Left cardiac atrium (tissue), 4 donors: Measurements from ENCODE around the gene CMA1. TPM values are rescaled to one million over a fixed set of nuclear protein-coding genes. Genes with fewer than 3 reads are reported as not detected.
"Not testable (repeated sequence)": the region's sequence is repeated elsewhere in the genome, so short reads cannot be mapped to it uniquely, and the experiment has no call there.

Experiments used
- ATAC-seq, 2 donors: fragments of 200-7000 bp; cut with Tn5 transposase; one replicate each; pipeline ENCODE4 v1.9.1; 2020; ENCODE audit warnings: mild to moderate bottlenecking in 2 of 2, moderate library complexity in 2 of 2
- DNase-seq: peaks from one replicate; pipeline ENCODE4 v3.0.0-alpha.2; 2020
- intact Hi-C, 2 donors: fragments of 100-400 bp; cut with DNase I; formaldehyde crosslinking; loops; one replicate each; pipeline versions ENCODE4 v1.14.1 to v1.15.1; 2022 to 2023
- total RNA-seq, 2 donors: library from RNA; stranded (reverse); fragmentation: NEBNext Ultra II Directional; extraction: Animal tissue kit (Norgen Biotek cat#: 25700); gene quantifications; one replicate each; pipeline ENCODE4 v1.2.1, GENCODE V29; 2021
- donor health status: DM: no; HTN: yes; CAD: no.
- donor health status: DM: no; HTN: yes; CAD: no; lungs with severe emphysema.
- donor health status: DM: yes; HTN: yes; CAD: no.
- donor health status: Dilated cardiomyopathy.

The CMA1 gene
- total RNA-seq, 2 donors from 2014 or later, result 0.42 to 5.2 TPM

- intact Hi-C loops, result no loop called here
- ATAC-seq (no peak), DNase-seq (no peak)
Measured at GRCh38 chr14:24473211-24473610, 34.9 kb downstream of the CMA1 start.

GRCh38 chr14:24470450-24470849, 37.6 kb downstream of the CMA1 start:
- DNase-seq, ATAC-seq, intact Hi-C loops: not testable (repeated sequence)

GRCh38 chr14:24465805-24466204, 42.3 kb downstream of the CMA1 start:
- intact Hi-C loops, result no loop called here
- ATAC-seq, result no peak
- no peak for DNase-seq

DNA sequence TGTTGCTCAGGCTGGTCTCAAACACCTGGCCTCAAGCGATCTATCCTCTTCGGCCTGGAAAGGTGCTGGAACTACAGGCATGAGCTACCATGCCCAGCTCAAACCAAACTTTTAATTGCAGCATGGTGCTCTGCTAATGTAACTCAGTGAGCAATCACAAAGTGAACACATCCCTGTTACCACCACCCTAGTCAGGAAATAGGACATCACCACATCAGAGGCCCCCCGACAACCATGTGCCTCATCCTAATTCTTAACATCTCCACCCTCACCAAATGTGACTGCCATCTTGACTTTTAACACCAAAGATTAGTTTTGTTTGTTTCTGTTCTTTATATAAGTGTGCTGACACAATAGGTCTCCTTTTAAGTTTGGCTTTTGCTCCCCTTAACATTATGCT, 42.7 kb downstream of the CMA1 start:
- ATAC-seq (no peak), DNase-seq (no peak)
- intact Hi-C loops, result no loop called here

- ATAC-seq, result no peak
- intact Hi-C loops, result no loop called here
- no peak for DNase-seq
Measured at GRCh38 chr14:24463884-24464785, 43.9 kb downstream of the CMA1 start.

GRCh38 chr14:24463017-24463883, 44.8 kb downstream of the CMA1 start:
- no peak for DNase-seq
- intact Hi-C loops, result no loop called here

DNA sequence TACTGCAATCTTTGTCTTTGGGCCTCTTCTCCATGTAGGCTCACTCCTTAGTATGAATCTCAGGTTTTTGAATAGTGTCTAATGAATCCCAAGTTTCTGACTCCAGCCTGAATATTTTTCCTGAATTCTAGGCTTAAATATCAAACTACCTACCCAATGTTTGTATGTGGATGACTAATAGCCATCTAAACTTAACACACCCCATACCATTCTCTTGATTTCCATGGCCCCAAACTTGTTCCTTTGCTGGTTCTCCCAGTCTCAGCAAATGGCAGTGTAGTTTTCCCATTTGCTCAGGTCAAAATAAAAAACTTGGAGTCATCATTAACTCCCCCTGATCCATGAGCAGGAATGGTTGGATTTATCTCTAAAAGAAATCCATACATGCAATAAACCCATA, 46.7 kb downstream of the CMA1 start:
- intact Hi-C loops, result no loop called here
- DNase-seq (no peak), ATAC-seq (no peak)

More at GRCh38 chr14:24463017-24463883, 44.8 kb downstream of the CMA1 start:
- no peak for ATAC-seq

- intact Hi-C loops, result no loop called here
- DNase-seq (no peak), ATAC-seq (no peak)
Measured at GRCh38 chr14:24459331-24459730, 48.7 kb downstream of the CMA1 start.

DNA sequence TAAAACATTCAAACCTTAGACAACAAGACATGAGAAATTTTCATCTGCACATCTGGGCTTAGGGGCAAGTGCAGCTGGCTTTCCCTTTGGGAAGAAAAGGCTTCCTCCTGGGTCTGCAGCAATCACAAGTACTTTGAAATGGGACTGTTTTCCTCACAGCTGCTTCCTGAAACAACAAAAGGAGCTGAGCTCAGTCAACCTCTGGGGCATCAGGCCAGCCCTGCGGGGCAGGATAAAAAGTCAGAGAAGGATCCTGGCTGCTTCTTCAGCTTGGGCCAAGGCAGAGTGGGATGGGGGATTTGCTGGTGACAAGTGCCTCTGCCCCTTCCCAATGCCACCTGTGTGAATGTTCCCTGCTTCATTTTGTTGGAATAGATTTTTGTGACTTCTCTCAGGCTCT, 49.3 kb downstream of the CMA1 start:
- no peak for DNase-seq
- intact Hi-C loops, result no loop called here
- ATAC-seq, result no peak

- DNase-seq (no peak), ATAC-seq (no peak)
- intact Hi-C loops, result no loop called here
Measured at GRCh38 chr14:24456980-24457379, 51.1 kb downstream of the CMA1 start.

Other genes with a start within 250 kb of the CMA1 start
- gene TGM1, start 245.1 kb downstream of the CMA1 start, total RNA-seq, result 1 to 10 TPM; 5.5 to 6.4 TPM
- gene RABGGTA, start 236.7 kb downstream of the CMA1 start, total RNA-seq, result 10 to 100 TPM; 16.1 to 18.6 TPM
- gene DHRS1, start 208.5 kb downstream of the CMA1 start, total RNA-seq, result 1 to 10 TPM; 7.9 to 8.4 TPM
- 10 to 100 TPM; 17.5 to 21.7 TPM for gene NOP9, start 208.4 kb downstream of the CMA1 start, total RNA-seq
- 1 to 10 TPM; 6.4 to 6.9 TPM for gene CIDEB, start 200.3 kb downstream of the CMA1 start, total RNA-seq
- 1 to 10 TPM; 1.6 to 2.8 TPM for gene LTB4R2, start 198.1 kb downstream of the CMA1 start, total RNA-seq
- 1 to 10 TPM; 2.8 to 3.2 TPM for gene LTB4R, start 196.8 kb downstream of the CMA1 start, total RNA-seq
- 10 to 100 TPM; 19.2 to 43.9 TPM for gene ADCY4, start 173.2 kb downstream of the CMA1 start, total RNA-seq
- 1 to 10 TPM; 6.5 to 6.7 TPM for gene RIPK3, start 168.3 kb downstream of the CMA1 start, total RNA-seq
- 10 to 100 TPM; 23.9 to 30.9 TPM for gene NFATC4, start 140.1 kb downstream of the CMA1 start, total RNA-seq
- 10 to 100 TPM in 1 of 2 donors, 1 to 10 TPM in 1; 6.5 to 12.0 TPM for gene NYNRIN, start 109.3 kb downstream of the CMA1 start, total RNA-seq
- gene CBLN3, start 78.6 kb downstream of the CMA1 start, total RNA-seq, result 1 to 10 TPM; 2.2 to 2.5 TPM
- 10 to 100 TPM; 24.8 to 27.1 TPM for gene KHNYN, start 78.3 kb downstream of the CMA1 start, total RNA-seq
- 10 to 100 TPM; 72.0 to 78.8 TPM for gene SDR39U1, start 65.5 kb downstream of the CMA1 start, total RNA-seq
- gene CTSG, start 68.0 kb upstream of the CMA1 start, total RNA-seq, result 1 to 10 TPM; 2.4 to 5.3 TPM
- gene GZMH, start 101.4 kb upstream of the CMA1 start, total RNA-seq, result 1 to 10 TPM in 1 of 2 donors, not detected in 1; 2.0 TPM
- gene GZMB, start 125.9 kb upstream of the CMA1 start, total RNA-seq, result under 1 TPM; 0.47 to 0.73 TPM